GM15510 (cell line): Measurements from ENCODE around the gene EFCC1.

Experiments
- POLR2A ChIP-seq: IDR thresholded peaks from 3 replicates; pipeline ENCODE4 v1.6.1; 2011; ENCODE audit warnings: borderline replicate concordance; ENCODE audit not compliant: insufficient read length; ENCODE audit errors: extremely low read depth

EFCC1 gene

DNA sequence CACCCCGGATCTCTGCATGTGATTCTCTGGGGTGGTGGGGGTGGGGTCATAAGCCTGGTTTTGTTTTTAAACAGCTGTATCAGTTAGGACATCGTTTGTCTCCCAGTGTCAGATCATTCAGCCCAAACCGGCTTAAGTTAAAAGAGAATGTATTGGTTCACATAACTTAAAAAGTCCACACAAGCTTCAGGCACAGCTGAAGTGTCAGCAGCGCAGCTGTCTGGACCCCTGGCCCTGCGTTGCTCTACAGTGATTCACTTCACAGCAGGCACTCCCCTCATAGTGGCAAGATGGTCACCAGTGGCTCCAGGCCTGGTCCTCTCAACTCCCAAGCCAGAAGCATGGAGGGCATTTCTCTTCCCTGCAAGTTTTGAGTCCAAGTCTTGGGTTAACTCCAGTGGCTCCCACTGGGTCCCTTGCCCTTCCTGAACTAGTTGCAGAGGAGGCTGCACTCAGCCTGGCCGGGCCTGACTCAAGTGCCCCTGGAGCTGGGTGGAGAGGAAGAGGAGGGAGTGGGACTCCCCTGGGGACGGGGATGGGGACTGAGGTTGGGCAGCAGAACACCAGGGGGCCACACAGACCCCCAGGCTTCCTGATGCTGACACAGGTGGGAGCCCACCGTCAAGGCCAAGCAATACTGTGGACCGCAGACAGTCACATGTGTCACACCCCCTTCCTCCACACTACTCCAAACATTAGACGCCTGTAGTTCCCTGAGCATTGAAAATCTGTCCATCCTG is 30.5 kb downstream of the EFCC1 start:
- TF ChIP-seq POLR2A = no peak

DNA sequence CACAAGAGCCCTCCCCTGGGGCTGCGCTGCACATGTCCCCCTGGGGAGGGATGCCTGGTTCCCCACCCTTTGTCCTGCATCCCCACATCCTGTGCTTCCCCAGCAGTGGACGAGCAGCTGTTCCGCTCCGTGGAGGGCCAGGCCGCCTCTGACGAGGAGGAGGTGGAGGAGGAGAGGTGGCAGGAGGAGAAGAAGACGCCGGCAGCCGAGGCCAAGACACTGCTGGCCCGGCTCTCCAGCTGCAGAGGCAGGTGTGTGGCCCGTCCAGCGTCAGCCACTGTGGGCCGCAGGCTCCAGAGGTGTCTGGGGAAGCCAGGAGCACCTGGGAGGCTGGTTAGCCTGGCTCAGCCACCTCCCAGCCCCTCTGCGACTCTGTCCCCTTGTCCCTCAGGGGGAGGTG is 31.6 kb downstream of the EFCC1 start:
- no peak for TF ChIP-seq POLR2A

DNA sequence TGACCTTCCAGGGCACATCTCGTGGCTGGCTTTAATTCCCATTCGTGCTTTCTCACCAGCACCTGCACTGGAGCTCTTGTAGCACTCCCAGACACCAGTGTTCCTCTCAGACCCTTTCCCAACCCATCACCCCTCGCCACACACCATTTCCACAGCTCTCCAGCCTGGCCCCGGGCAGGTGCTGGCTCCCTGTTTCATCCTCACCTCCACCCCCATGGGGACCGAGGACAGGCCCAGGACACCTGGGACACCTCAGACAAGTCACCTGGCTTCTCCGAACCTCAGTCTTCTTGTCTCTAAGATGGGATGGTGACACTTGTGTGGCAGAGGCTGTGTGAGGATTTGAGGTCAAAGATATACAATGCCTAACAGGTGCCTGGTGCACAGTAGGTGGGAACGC is 32.0 kb downstream of the EFCC1 start:
- no peak for TF ChIP-seq POLR2A

DNA sequence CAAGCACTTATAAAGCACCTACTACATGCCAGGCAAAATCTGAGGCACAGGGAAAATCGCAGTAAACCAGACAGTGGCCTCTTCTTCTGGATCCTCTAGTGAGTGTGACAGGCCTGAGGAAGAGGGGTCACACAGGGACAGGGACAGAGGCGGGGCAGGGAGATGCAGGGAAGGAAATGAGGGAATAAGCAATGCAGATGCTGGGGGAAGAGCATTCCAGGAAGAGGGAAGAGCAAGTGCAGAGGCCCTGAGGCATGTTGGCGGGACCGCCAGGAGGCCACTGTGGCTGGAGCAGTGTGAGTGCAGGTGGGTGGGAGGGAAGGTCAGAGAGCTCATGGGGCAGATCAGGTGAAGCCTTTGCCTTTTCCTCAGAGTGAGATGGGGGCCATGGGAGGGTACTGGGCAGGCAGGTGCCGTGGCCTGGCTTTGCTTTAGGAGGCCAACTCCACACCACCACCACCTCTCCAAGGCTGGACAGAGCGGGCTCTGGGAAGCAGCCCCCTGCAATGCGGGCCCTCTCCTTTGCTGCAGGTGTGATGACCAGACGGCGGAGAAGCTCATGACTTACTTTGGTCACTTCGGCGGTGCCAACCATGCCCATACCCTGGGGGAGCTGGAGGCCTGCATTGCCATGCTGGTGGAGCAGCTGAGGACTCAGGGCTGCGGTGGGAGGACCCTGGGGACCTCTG is 32.7 kb downstream of the EFCC1 start:
- no peak for TF ChIP-seq POLR2A

DNA sequence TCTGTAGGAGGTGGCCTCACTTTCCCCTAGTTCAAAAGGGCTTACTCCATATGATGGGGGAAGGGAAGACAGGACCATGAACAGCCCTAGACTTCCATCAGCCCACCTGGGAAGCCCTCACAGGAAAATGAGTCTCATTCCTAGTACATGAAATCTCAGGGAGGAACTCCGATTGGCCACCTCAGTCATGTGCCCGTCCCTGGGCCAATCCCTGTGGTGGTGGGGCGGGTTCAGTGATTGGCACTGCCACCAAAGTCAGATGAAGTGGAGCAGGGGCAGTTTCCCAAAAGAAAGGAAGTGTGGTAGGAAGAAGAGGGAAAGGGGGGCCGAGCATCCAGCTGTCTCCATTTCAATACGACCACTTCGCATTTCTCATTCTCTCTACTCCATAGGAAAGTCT is 33.5 kb downstream of the EFCC1 start:
- TF ChIP-seq POLR2A = no peak

DNA sequence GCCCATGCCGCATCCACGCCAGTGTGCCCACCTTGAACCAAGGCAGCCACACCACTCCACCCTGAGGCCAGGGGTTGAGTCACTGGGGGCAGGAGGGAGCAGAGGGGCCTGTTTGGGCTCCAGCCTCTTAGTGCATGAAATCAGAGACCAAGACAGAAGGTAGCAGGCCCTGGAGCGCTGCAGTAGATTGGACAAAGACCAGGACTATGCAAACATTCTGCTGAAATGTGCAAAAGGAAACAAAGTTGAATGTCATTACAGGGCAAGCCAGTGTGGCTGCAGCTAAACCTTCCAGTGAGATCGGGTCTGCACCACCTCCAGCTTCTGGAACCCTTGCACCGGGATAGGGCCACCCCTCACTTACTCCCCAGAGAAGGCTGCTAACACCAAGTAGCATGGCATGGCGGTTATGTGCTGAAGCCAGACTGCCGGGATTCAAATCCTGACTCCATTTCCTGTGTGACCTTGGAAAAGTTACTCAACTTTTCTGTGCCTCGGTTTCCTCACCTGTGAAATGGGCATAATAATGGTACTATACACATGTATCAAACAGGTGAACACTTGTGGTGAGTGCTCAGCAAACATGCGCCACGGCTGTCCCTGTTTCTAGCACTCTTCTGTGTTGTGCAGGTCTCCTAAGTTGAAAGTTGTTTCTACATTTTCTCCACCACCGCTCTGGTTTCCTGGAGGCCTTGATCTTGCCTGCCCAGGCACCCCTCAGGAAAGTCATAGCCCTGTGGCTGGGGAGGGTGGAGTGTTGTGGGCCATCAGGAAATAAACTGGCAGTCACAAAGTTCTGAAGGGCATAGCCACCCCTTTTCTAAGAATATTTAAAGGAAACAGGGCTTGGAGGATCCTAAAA is 34.5 kb downstream of the EFCC1 start:
- no peak for TF ChIP-seq POLR2A

DNA sequence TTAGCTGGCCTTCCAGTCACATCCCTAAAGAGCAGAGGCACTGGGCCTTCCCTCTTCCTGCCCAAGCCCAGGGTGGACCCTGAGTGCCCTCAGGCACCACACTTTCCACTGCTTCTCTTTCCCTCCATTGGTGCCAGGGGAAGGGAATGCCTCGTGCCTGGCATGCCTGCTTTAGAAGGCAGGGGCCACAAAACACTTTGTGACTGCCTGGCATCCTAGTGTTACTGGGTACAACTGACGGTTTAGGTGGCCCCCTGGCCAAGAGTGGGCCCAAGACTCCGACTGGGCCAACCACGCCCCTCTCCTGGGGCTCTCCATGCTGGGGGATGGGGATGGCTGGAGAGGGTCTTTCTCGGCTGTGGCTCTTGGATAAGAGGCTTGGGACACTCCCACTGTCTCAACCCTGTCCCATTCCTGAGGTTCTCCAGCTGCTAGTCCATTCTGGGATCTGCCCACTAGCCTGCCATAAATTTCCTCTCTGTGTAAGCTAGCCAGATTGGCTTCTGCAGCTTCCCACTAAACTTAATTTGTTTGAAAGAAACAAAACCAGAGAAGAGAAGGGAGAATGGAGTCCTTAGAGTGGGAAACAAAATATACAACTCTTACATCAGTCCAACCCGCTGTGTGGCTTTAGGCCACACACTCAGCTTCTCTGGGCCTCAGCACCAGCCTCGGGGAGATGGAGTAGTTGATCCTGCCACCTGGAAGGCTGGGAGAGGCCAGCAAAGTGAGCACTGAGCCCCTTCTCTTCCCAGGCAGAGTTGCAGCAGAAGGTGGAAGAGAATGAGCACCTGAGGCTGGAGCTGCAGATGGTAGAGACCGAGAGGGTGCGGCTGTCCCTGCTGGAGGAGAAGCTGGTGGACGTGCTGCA is 35.4 kb downstream of the EFCC1 start:
- TF ChIP-seq POLR2A = no peak

DNA sequence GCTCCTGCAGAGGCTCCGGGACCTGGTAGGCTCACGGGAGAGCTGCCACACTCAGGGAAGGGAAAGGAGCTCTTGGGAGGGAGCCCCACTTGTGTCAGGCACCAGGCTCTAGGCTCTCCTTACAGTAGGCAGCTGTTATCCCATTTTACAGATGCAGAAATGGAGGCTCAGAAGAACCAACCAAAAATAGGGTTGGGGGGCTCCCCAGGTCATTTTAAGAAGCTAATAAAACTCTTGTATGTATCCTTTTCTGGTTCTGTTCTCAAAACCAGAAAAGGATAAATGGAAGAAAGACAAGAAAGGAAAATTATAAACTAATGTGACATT is 36.0 kb downstream of the EFCC1 start:
- TF ChIP-seq POLR2A = no peak

DNA sequence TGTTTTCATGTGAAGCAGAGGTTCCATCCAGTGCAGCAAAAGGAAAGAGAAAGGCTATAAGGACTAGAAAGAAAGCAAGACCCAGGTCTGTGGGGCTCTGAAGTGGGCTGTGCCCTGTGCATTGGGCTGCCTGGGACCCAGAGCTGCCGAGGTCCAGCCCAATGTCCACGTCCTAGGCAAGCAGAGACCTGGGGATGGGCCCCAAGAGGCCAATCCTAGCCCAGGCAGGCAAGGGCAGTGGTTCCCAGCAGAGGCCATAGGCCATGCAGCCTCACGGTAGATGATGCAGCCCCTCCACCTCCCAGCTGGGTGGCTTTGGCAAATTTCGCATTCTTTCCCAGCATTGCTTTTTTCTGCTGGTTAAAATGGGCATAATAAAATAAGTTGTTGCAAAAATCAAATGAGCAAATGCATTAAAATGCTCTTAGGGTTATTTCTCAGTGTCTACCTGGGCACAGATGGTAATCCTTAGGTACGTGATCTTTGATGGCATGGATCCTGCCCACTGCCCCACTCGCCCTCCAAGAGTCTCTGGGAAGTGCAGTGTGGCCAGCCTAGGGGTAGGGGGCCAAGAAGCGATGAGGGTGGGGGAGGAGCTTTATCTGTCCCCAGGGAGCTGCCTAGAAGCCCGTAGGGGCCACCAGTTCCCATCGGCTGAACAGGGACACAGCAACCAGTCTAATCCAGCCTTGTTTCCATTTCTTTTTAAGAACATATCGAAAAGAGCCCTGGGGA is 37.2 kb downstream of the EFCC1 start:
- no peak for TF ChIP-seq POLR2A

DNA sequence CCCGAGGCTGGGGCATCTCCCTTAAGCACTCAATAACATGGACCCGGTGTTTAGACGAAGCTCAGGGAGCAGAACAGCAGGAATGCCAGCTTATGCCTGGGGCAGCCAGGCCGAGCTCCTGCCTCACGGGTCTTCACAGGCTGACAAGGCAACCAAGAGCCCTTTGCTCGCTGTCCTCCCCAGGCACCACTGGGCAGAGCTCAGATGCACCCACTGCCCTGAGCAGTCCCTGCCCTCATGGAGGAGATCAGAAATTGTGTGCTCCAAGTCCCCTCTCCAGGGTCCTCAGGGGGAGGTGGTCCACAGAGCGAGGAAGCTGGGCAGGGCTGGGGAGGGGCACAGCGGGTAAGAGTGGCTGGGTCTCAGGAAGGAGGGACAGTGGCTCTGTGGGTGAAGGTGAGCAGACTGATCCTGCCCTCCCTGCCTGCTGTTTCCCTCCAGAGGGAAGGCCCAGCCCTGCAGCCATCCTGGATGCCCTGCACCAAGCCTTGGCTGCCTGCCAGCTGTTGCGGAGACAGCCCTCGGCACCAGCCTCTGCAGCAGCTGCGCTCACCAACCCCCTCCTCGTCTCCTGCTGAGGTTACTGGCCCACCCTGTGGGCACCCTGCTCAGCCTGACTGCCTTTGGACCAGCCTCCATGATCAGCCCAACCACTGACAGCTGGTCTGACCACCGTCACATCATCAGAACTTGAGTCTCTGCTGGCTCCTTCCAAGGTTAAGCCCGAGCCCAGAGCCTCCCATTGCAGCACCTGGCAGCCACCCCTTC is 38.4 kb downstream of the EFCC1 start:
- TF ChIP-seq POLR2A = no peak

DNA sequence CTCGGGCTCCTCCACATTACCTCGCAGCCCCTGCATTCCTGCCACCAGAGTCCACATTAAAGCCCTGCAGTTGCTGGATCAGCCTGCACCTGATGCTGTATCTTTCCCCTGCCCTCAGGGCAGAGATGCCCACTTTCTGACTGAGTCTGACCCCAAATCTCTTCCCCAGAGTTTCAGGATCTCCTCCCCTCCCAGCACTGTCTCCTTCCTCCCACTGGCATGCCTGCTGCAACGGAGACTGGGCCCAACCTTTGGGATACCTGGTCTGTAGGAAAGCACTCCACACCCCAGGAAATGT is 38.9 kb downstream of the EFCC1 start:
- TF ChIP-seq POLR2A = no peak

DNA sequence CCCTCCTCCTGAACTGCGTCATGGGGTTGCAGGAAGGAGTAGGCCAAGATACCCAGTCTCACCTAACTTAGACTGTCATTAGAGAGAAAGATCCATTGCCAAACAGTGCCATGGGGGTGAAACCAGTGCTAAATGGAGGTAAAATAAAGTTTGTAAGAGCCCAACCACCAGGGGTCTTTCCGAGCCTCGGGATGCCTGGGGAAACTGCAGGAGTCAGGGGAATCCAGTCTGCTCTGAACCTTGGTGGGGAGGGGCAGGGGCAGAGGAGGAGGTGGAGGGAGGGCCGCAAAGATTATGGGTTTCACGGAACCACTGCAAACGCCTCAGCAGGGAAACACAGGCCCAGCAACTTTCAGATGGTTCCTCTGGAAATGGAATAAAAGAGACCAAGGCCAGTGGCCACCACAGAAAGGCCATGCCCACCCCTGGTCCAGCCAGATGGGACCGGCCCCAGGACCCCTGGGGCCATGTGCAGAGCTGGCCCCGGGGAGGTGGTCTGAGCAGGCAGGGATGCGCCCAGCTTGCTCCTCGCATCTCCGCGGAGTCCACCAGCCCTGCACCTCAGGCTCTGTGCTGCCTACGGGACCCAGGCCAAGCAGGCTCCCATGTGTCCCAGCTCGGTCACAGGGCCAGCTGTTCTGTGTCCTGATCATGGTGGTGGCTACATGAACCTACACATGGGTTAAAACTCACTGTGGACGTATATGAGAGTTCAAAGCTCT is 39.6 kb downstream of the EFCC1 start:
- TF ChIP-seq POLR2A = no peak

DNA sequence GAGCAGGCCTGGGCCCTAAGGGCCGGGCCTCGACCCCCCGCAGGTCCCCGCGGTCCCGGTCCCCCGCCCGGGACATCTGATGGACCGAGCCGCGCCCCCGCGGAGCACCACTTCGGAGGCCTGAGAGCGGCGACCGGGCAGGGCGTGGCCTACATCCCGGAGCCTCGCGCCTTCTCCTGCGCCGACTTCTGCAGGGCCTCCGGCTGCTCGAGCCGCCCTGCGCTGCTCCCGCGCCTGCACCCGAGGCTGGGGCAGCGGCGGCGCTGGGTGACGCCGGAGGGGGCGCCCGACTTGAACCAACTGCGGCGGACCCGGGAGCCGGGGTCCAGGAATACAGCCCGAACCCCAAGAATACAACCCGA is 44.6 kb downstream of the EFCC1 start:
- TF ChIP-seq POLR2A = no peak

DNA sequence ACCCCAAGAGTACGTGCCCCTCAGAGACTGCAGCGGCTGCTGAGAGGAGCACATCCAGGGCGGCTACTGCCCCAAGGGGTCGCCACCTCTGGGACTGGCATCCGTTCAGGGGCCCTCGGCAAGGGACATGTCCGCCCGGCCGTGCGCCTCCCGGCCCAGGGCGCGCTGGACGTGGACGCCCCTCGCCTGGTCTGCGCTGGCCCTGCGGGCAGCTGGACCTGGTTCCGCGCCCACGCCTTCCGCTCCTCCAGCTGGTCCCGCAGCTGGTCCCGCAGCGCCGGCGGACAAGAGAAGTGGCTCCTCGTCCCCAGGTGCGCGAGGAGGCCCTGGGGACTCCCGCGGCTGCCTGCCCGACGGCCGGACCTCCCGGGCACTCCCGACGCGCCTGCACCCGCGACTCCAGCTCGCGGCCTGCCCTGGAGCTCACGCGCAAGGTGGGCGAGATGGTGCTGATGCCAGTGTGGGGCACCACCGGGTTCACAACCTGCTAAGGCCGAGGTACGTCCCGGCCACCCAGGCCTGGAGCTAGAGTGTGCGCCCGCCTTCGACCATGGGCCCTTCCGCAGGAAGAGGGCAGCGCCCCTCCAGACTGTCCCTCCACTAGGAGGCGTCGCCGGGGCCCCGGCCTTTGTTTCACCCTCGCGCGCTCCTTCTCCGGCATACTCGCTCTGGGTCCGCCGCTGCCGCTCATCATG is 45.1 kb downstream of the EFCC1 start:
- TF ChIP-seq POLR2A = no peak
